Astrocyte of the cerebellum (primary cell): Measurements from ENCODE around the gene ALPL.

ENCODE experiments used
- DNase-seq: peaks from one replicate; pipeline ENCODE4 v3.0.0-alpha.2; 2011; ENCODE audit warnings: low read depth
- H3K4me3 ChIP-seq: 2 replicates; pipeline ENCODE4 v1.5.1; 2011; ENCODE audit warnings: mild to moderate bottlenecking, low read depth, low read length, moderate library complexity
- CTCF ChIP-seq: IDR thresholded peaks from 2 replicates; pipeline ENCODE4 v1.5.1; 2012; ENCODE audit warnings: low read length, low read depth, moderate library complexity, mild to moderate bottlenecking; ENCODE audit errors: missing control alignments
- in situ Hi-C: cut with HindIII; loops from 2 replicates; pipeline ENCODE4 v1.10.0; 2017; ENCODE audit warnings: low sequenced_read_pairs

ALPL gene

DNA sequence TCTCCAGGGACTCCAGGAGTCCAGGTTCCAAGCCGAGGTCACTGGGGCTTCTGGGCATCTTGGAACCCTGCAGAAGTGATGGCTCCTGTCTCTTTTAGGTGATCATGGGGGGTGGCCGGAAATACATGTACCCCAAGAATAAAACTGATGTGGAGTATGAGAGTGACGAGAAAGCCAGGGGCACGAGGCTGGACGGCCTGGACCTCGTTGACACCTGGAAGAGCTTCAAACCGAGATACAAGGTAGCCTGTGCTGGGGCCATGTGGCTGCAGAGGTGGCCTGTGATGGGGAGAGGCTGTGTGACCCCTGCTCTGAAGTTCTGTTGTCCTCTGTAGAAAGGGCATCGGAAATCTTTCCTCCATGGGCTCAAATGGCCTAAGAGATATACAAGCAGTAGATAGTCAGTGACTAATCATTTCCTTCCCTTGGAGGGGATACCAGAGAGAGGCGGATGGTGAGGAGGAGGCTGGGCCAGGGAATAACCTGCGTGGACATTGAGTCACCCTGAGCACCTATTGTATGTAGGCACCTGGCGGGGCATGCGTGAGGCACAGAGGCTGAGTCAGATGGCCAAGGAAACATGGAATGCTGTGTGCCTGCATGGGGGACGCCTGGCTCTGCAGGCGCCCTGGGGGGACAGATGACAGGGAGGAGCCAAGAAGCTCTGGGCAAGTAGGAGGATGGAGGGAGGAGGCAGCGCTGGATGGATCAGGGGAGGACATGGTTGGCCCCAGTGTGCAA lies 59.0 kb downstream of the ALPL start:
- H3K4me3 ChIP-seq, result no peak overlapping the region
- TF ChIP-seq CTCF, result no peak
- in situ Hi-C loops, result loop anchor here (10.0 kb wide), 1 partner anchor 323 kb away; no protein-coding TSS in a partner anchor
- DNase-seq, result no peak

DNA sequence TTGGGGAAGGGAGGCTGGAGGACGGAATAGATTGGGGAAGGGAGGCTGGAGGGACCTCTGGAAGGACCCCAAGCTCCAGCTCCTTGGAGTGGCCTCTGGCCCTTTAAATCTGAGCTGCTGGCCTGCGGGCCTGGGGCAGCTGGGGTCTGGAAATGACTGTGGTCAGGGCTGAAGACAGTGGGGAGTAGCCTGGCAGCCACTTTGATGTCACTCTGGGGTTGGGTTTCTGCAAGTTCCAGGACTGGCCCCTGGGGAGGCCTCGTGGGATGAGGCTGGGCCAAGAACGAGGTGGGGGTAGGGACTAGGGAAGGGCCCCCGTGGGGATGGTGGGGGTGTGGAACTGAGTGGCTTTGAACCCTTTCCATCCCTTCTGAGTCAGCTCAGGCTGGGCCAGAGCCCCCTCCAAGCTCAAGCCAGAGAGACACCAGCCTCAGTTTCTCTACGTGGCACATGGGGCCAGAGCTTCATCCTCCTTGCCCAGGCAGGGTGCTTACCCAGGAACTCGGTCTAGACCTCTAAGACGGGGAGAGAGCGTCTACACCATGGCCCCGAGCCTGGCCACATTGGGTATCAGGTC lies 59.7 kb downstream of the ALPL start:
- DNase-seq, result no peak
- no peak for TF ChIP-seq CTCF
- H3K4me3 ChIP-seq, result no peak overlapping the region
- in situ Hi-C loops, result loop anchor here (10.0 kb wide), 1 partner anchor 324 kb away; no protein-coding TSS in a partner anchor

DNA sequence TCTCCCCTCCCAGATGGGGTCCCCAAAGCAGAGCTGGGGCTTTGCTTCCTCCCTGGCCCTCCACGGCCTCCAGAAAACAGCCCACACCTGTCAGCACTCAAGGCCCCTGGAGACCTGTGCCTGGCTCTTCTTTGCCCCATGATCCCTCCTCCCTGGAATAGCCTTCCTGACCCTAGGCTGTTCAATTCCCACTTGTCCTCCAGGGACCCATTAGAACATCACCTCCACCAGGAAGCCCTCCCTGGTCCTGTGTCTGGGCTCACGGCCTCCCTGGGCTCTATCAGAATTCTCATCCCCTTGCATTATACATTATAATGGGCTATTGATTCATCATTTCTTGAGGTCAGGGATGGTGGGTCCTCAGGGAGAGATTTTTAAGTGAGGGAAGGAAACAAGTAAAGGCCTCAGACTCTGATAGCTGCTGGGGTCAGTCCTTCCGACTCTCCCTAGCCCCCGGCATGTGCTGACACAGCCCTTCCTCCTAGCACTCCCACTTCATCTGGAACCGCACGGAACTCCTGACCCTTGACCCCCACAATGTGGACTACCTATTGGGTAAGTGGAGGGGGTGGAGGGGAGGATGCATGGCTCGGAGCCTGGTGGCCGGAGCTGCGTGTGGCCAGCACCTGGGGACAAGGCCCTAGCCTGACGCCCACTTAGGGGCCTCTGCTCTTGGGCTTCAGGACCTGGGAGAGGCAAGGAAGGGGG lies 60.8 kb downstream of the ALPL start:
- in situ Hi-C loops, result loop anchor here (10.0 kb wide), 1 partner anchor 325 kb away; no protein-coding TSS in a partner anchor

DNA sequence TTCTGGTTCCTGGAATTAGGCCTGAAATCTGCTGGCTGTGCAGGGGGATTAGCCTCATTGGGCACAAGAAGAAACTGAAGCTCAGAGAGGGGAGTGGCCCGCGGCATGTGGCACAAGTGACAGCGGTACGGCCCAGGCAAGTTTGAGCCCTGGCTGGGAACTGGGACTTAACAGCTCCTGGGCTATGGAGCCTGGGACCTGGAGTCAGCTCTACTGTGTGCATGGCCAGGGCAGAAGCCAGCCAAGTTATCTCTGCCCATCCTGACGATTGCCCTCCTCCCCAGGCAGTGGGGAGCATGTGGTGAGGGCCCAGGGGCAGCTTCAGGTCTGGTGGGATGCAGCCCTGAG lies 61.3 kb downstream of the ALPL start:
- TF ChIP-seq CTCF, result no peak
- in situ Hi-C loops, result no loop called here
- DNase-seq, result no peak
- H3K4me3 ChIP-seq, result no peak overlapping the region

More for the DNA sequence above, 60.8 kb downstream of the ALPL start:
- no peak for DNase-seq
- no peak overlapping the region for H3K4me3 ChIP-seq
- TF ChIP-seq CTCF, result no peak

DNA sequence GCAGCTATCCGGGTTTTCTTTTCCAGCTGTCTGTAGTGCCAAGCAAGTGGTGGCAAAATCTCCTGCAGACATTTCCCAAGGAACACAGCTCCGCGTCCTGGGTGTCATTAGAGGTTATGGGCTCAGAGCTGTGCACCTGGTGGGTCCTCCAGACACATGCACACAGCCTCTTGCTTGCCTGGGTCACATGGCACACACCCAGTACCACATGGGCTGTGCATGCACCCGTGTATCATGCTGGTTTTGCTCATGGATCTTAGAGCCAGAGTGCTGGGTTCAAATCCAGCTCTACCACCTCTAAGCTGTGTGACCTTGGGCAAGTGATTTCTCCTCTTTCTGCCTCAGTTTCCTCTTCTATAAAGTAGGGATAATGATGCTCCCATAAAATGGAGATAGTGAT lies 61.7 kb downstream of the ALPL start:
- in situ Hi-C loops, result no loop called here
- H3K4me3 ChIP-seq, result no peak overlapping the region
- TF ChIP-seq CTCF, result no peak
- no peak for DNase-seq

DNA sequence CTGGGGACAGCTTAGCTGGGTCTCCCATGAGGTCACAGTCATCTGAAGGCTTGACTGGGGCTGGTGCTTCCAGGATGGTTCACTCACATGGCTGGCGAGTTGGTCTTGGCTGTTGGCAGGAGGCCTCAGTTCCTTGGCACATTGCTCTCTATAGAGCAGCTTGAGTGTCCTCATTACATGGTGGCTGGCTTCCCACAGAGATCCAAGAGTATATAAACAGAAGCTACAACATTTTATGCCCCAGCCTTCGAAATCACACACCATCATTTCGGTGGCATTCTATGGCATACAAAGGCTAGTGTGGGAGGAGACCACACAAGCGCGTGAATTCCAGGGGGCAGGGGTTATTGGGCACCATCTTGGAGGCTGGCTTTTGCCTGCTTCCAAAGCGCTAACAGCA lies 63.0 kb downstream of the ALPL start:
- H3K4me3 ChIP-seq, result no peak overlapping the region
- in situ Hi-C loops, result no loop called here
- TF ChIP-seq CTCF, result no peak
- DNase-seq, result no peak
